Measurements from ENCODE around the gene SAMM50.

GRCh38 chr22:44026066-44026629, 70.9 kb downstream of the SAMM50 start:
- TF ChIP-seq CTCF (IDR thresholded peaks at IDR 0.05; ENCODE audit: low read depth, low read length, poor library complexity, severe bottlenecking) (no peak), EZH2phosphoT487 (IDR thresholded peaks at IDR 0.05; ENCODE audit: borderline replicate concordance, low read length) (no peak)
